ENCODE measurements around the gene INKA2.

GRCh38 chr1:111747282-111747734 lies 8.1 kb upstream of the INKA2 start:
- no peak for TF ChIP-seq ZC3H10 (CRISPR knock-in tag; IDR thresholded peaks at IDR 0.05)
- TF ChIP-seq OSR1 (CRISPR knock-in tag; IDR thresholded peaks at IDR 0.05), result no peak
- no peak for TF ChIP-seq ZFP30 (CRISPR knock-in tag; IDR thresholded peaks at IDR 0.05)
- no peak for TF ChIP-seq ARNTL (CRISPR knock-in tag; IDR thresholded peaks at IDR 0.05; ENCODE audit: borderline replicate concordance, low read depth)
- no peak for TF ChIP-seq POU6F1 (CRISPR knock-in tag; IDR thresholded peaks at IDR 0.05; ENCODE audit: borderline replicate concordance, low read depth)
- TF ChIP-seq, protein P1, sequence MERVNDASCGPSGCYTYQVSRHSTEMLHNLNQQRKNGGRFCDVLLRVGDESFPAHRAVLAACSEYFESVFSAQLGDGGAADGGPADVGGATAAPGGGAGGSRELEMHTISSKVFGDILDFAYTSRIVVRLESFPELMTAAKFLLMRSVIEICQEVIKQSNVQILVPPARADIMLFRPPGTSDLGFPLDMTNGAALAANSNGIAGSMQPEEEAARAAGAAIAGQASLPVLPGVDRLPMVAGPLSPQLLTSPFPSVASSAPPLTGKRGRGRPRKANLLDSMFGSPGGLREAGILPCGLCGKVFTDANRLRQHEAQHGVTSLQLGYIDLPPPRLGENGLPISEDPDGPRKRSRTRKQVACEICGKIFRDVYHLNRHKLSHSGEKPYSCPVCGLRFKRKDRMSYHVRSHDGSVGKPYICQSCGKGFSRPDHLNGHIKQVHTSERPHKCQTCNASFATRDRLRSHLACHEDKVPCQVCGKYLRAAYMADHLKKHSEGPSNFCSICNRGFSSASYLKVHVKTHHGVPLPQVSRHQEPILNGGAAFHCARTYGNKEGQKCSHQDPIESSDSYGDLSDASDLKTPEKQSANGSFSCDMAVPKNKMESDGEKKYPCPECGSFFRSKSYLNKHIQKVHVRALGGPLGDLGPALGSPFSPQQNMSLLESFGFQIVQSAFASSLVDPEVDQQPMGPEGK (CRISPR knock-in tag; IDR thresholded peaks at IDR 0.05; ENCODE audit: borderline replicate concordance), result no peak
- no peak for TF ChIP-seq ISL1 (CRISPR knock-in tag; IDR thresholded peaks at IDR 0.05)
- no peak for TF ChIP-seq TSHZ2 (CRISPR knock-in tag; IDR thresholded peaks at IDR 0.05)
- TF ChIP-seq RARB (CRISPR knock-in tag; IDR thresholded peaks at IDR 0.05), result no peak
- no peak for TF ChIP-seq ZNF8 (CRISPR knock-in tag; IDR thresholded peaks at IDR 0.05)
- TF ChIP-seq CSDC2 (CRISPR knock-in tag; IDR thresholded peaks at IDR 0.05), result no peak
- TF ChIP-seq, protein P2, sequence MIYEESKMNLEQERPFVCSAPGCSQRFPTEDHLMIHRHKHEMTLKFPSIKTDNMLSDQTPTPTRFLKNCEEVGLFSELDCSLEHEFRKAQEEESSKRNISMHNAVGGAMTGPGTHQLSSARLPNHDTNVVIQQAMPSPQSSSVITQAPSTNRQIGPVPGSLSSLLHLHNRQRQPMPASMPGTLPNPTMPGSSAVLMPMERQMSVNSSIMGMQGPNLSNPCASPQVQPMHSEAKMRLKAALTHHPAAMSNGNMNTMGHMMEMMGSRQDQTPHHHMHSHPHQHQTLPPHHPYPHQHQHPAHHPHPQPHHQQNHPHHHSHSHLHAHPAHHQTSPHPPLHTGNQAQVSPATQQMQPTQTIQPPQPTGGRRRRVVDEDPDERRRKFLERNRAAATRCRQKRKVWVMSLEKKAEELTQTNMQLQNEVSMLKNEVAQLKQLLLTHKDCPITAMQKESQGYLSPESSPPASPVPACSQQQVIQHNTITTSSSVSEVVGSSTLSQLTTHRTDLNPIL (CRISPR knock-in tag; IDR thresholded peaks at IDR 0.05; ENCODE audit: low read depth), result no peak
- TF ChIP-seq ZNF565 (CRISPR knock-in tag; conservative IDR thresholded peaks at IDR 0.05; ENCODE audit: low read depth), result no peak
